Measurements from ENCODE around the gene OR52E2. TPM values are rescaled to one million over a fixed set of nuclear protein-coding genes. Genes with fewer than 3 reads are reported as not detected.

Gene OR52E2
- total RNA-seq, 1 experiment from 2014 or later, result not detected

DNA sequence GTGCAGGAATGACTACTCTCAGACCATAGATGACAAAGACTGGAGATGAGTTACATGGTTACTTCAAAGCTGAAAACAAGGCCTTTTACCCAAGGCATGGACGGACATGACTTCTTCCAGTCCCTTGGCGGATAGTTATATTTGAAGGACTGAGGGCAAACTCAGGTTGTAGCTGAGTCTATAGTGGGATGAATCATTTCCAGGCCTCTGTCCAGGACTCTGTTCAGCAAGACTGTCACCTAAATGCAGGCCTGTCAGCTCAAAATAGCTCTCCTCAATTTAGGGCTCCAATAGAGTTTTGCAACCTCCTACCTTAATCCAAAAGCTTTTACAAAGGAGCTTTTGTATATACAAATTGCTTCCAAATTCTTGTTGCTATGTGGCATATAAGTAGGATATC lies 37.4 kb downstream of the OR52E2 start:
- no TSS peak for BruUV-seq (replicated peaks)
- intact Hi-C loops (cut with micrococcal nuclease; ENCODE audit: unreplicated experiment), result no loop called here
- Mint-ChIP-seq H3K27me3 (ENCODE audit: unreplicated experiment) (no peaks in the 10 kb centered on the region), H3K9me3 (ENCODE audit: low read depth, unreplicated experiment) (no peaks in the 10 kb centered on the region), H3K36me3 (ENCODE audit: insufficient read depth, unreplicated experiment) (no peaks in the 10 kb centered on the region), H3K4me3 (ENCODE audit: low read depth, unreplicated experiment) (no peak overlapping the region), H3K4me1 (ENCODE audit: low read depth, unreplicated experiment) (no peaks in the 10 kb centered on the region), H3K27ac (ENCODE audit: unreplicated experiment) (no peak overlapping the region)
- DNase-seq, result no peak
- CTCF ChIA-PET, result no interaction called here
- no peak for TF ChIP-seq CTCF (IDR thresholded peaks at IDR 0.05; ENCODE audit: unreplicated experiment)

GRCh38 chr11:5013012-5013411 lies 46.4 kb downstream of the OR52E2 start:
- TF ChIP-seq CTCF (IDR thresholded peaks at IDR 0.05; ENCODE audit: unreplicated experiment), result no peak

DNA sequence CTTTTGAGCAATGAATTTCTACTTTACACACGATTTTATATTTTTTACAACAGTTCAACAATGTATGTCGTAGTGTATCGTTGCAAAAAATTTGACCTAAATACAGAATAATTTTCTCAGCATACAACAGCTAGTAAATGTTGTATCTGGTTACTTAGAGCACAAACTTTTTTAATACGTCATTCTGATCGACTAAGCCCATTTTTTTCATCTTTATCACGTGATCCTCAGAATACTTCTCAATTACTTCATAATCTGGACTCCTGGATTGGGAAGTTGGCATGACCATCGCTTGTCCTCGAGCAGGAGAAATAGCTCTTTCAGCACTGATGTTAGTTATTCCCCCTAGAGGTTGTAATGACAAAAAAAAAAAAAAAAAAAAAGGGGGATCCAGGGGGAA lies 48.2 kb downstream of the OR52E2 start:
- no peaks in the 10 kb centered on the region for H3K4me1 Mint-ChIP-seq (ENCODE audit: low read depth, unreplicated experiment)
- BruUV-seq (replicated peaks), result no TSS peak
- CTCF ChIA-PET, result no interaction called here
- no peak for DNase-seq
- H3K9me3 Mint-ChIP-seq (ENCODE audit: low read depth, unreplicated experiment), result no peaks in the 10 kb centered on the region
- intact Hi-C loops (cut with micrococcal nuclease; ENCODE audit: unreplicated experiment), result no loop called here
- no peak overlapping the region for H3K4me3 Mint-ChIP-seq (ENCODE audit: low read depth, unreplicated experiment)
- H3K36me3 Mint-ChIP-seq (ENCODE audit: insufficient read depth, unreplicated experiment), result no peaks in the 10 kb centered on the region
- no peak for TF ChIP-seq CTCF (IDR thresholded peaks at IDR 0.05; ENCODE audit: unreplicated experiment)
- H3K27ac Mint-ChIP-seq (ENCODE audit: unreplicated experiment), result no peak overlapping the region
- peaks cover 14% of the 10 kb centered on the region for H3K27me3 Mint-ChIP-seq (ENCODE audit: unreplicated experiment)

More at GRCh38 chr11:5013012-5013411, 46.4 kb downstream of the OR52E2 start:
- DNase-seq, result no peak
- Mint-ChIP-seq H3K9me3 (ENCODE audit: low read depth, unreplicated experiment) (no peaks in the 10 kb centered on the region), H3K27ac (ENCODE audit: unreplicated experiment) (no peak overlapping the region), H3K4me3 (ENCODE audit: low read depth, unreplicated experiment) (no peak overlapping the region), H3K27me3 (ENCODE audit: unreplicated experiment) (peaks cover 14% of the 10 kb centered on the region), H3K4me1 (ENCODE audit: low read depth, unreplicated experiment) (no peaks in the 10 kb centered on the region), H3K36me3 (ENCODE audit: insufficient read depth, unreplicated experiment) (no peaks in the 10 kb centered on the region)
- intact Hi-C loops (cut with micrococcal nuclease; ENCODE audit: unreplicated experiment), result no loop called here
- CTCF ChIA-PET, result no interaction called here
- BruUV-seq (replicated peaks), result no TSS peak

Other genes with a start within 250 kb of the OR52E2 start
- gene OR51F2, start 238.3 kb downstream of the OR52E2 start, total RNA-seq (2022), result not detected in 2 replicates
- not detected in 2 replicates for gene OR51S1, start 210.4 kb downstream of the OR52E2 start, total RNA-seq (2022)
- not detected in 2 replicates for gene OR51T1, start 177.7 kb downstream of the OR52E2 start, total RNA-seq (2022)
- gene OR51A7, start 155.8 kb downstream of the OR52E2 start, total RNA-seq (2022), result not detected in 2 replicates
- gene OR51G2, start 140.3 kb downstream of the OR52E2 start, total RNA-seq (2022), result not detected in 2 replicates
- not detected in 2 replicates for gene OR51G1, start 135.3 kb downstream of the OR52E2 start, total RNA-seq (2022)
- not detected in 2 replicates for gene OR51A4, start 112.0 kb downstream of the OR52E2 start, total RNA-seq (2022)
- not detected in 2 replicates for gene OR51A2, start 103.9 kb downstream of the OR52E2 start, total RNA-seq (2022)
- gene OR51L1, start 64.8 kb downstream of the OR52E2 start, total RNA-seq (2022), result not detected in 2 replicates
- not detected in 2 replicates for gene OR52J3, start 13.1 kb downstream of the OR52E2 start, total RNA-seq (2022)
- not detected in 2 replicates for gene OR52E1, start 9.9 kb upstream of the OR52E2 start, total RNA-seq (2022)
- gene OR52A5, start 78.7 kb upstream of the OR52E2 start, total RNA-seq (2022), result not detected in 2 replicates
- gene OR52A1, start 95.1 kb upstream of the OR52E2 start, total RNA-seq (2022), result not detected in 2 replicates
- not detected in 2 replicates for gene OR51V1, start 141.1 kb upstream of the OR52E2 start, total RNA-seq (2022)
- gene HBB, start 167.4 kb upstream of the OR52E2 start, total RNA-seq (2022), result not detected in 2 replicates
- not detected in 2 replicates for gene HBD, start 174.9 kb upstream of the OR52E2 start, total RNA-seq (2022)
- not detected in 2 replicates for gene HBG1, start 190.2 kb upstream of the OR52E2 start, total RNA-seq (2022)
- not detected in 2 replicates for gene HBG2, start 195.2 kb upstream of the OR52E2 start, total RNA-seq (2022)
- not detected in 2 replicates for gene HBE1, start 210.3 kb upstream of the OR52E2 start, total RNA-seq (2022)
- gene OR51B4, start 242.3 kb upstream of the OR52E2 start, total RNA-seq (2022), result not detected in 2 replicates

Measured in Calu3 (cell line).